B cell (primary cell): ENCODE results near the gene AFF3.

Experiments
- EZH2 ChIP-seq: IDR thresholded peaks from 2 replicates; pipeline ENCODE4 v1.6.1; 2012; ENCODE audit warnings: borderline replicate concordance, low read depth, mild to moderate bottlenecking, moderate library complexity, low read length; ENCODE audit not compliant: insufficient read depth, poor library complexity, severe bottlenecking
- TF ChIP-seq, protein P1 (sequence below): fragments of 200-600 bp; IDR thresholded peaks from one replicate; pipeline ENCODE4 v1.8.0; 2022; ENCODE audit warnings: antibody characterized with exemption, mild to moderate bottlenecking

GRCh38 chr2:99865818-99866676, 276.3 kb downstream of the AFF3 start:
- TF ChIP-seq, protein P1, sequence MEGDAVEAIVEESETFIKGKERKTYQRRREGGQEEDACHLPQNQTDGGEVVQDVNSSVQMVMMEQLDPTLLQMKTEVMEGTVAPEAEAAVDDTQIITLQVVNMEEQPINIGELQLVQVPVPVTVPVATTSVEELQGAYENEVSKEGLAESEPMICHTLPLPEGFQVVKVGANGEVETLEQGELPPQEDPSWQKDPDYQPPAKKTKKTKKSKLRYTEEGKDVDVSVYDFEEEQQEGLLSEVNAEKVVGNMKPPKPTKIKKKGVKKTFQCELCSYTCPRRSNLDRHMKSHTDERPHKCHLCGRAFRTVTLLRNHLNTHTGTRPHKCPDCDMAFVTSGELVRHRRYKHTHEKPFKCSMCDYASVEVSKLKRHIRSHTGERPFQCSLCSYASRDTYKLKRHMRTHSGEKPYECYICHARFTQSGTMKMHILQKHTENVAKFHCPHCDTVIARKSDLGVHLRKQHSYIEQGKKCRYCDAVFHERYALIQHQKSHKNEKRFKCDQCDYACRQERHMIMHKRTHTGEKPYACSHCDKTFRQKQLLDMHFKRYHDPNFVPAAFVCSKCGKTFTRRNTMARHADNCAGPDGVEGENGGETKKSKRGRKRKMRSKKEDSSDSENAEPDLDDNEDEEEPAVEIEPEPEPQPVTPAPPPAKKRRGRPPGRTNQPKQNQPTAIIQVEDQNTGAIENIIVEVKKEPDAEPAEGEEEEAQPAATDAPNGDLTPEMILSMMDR: no peak
- TF ChIP-seq EZH2: no peak
